WTC11 (cell line): ENCODE data around the gene MAPT. TPM values are rescaled to one million over a fixed set of nuclear protein-coding genes. Genes with fewer than 3 reads are reported as not detected.

Experiments
- ATAC-seq: fragments of 200-7000 bp; cut with Tn5 transposase; 2 replicates; pipeline ENCODE4 v1.10.0; 2021; ENCODE audit warnings: mild to moderate bottlenecking, moderate library complexity
- CTCF ChIA-PET: fragments of 300-600 bp; sonication (Branson Sonifier 250); formaldehyde crosslinking; loops from one replicate; lab custom pipeline; 2021; ENCODE audit warnings: antibody characterized with exemption; lab: Charles Lee
- POLR2A ChIA-PET: fragments of 350-600 bp; sonication (Branson Sonifier 250); formaldehyde crosslinking; loops from one replicate; lab custom pipeline; 2021; ENCODE audit warnings: antibody characterized with exemption; lab: Charles Lee
- DNase-seq: peaks from one replicate; pipeline ENCODE4 v3.0.0; 2021; ENCODE audit warnings: low spot score
- H3K27ac Mint-ChIP-seq: 2 replicates; pipeline ENCODE4 v1.8.0; 2021; ENCODE audit warnings: mixed read lengths
- H3K27me3 Mint-ChIP-seq: 2 replicates; pipeline ENCODE4 v1.8.0; 2021; ENCODE audit warnings: low read depth, mild to moderate bottlenecking, moderate library complexity, mixed read lengths
- H3K36me3 Mint-ChIP-seq: 2 replicates; pipeline ENCODE4 v1.8.0; 2021; ENCODE audit warnings: mixed read lengths
- H3K4me1 Mint-ChIP-seq: 2 replicates; pipeline ENCODE4 v1.8.0; 2022; ENCODE audit warnings: mixed read lengths
- H3K4me3 Mint-ChIP-seq: 2 replicates; pipeline ENCODE4 v1.8.0; 2021; ENCODE audit warnings: mild to moderate bottlenecking, moderate library complexity, mixed read lengths
- H3K9me3 Mint-ChIP-seq: 2 replicates; pipeline ENCODE4 v1.8.0; 2021; ENCODE audit warnings: mixed read lengths
- CBFB ChIP-seq: sonication (generic); formaldehyde crosslinking; IDR thresholded peaks from 2 replicates; pipeline ENCODE4 v1.8.1; 2022; ENCODE audit warnings: mild to moderate bottlenecking, low read depth, missing genetic modification reagents
- FOXP1 ChIP-seq: sonication (generic); formaldehyde crosslinking; IDR thresholded peaks from 2 replicates; pipeline ENCODE4 v1.8.0; 2022; ENCODE audit warnings: missing genetic modification reagents, mild to moderate bottlenecking, moderate library complexity, borderline replicate concordance
- GABPB1 ChIP-seq: sonication (generic); formaldehyde crosslinking; IDR thresholded peaks from 2 replicates; pipeline ENCODE4 v1.8.1; 2023; ENCODE audit warnings: mild to moderate bottlenecking, missing genetic modification reagents
- OVOL2 ChIP-seq: fragments of 250-450 bp; sonication (Bioruptor Pico); IDR thresholded peaks from 2 replicates; pipeline ENCODE4 v1.9.0; 2021; ENCODE audit warnings: mild to moderate bottlenecking, borderline replicate concordance
- TEAD1 ChIP-seq: sonication (generic); formaldehyde crosslinking; IDR thresholded peaks from 2 replicates; pipeline ENCODE4 v1.8.0; 2022; ENCODE audit warnings: mild to moderate bottlenecking, missing genetic modification reagents
- TEAD4 ChIP-seq: sonication (generic); formaldehyde crosslinking; IDR thresholded peaks from 2 replicates; pipeline ENCODE4 v1.8.0; 2022; ENCODE audit warnings: mild to moderate bottlenecking, missing genetic modification reagents
- TP53 ChIP-seq: sonication (generic); formaldehyde crosslinking; IDR thresholded peaks from 2 replicates; pipeline ENCODE4 v1.8.1; 2023; ENCODE audit warnings: mild to moderate bottlenecking, missing genetic modification reagents
- ZBTB21 ChIP-seq: sonication (generic); formaldehyde crosslinking; IDR thresholded peaks from 2 replicates; pipeline ENCODE4 v1.8.1; 2023; ENCODE audit warnings: mild to moderate bottlenecking, missing genetic modification reagents, borderline replicate concordance
- ZNF317 ChIP-seq: sonication (generic); formaldehyde crosslinking; IDR thresholded peaks from 2 replicates; pipeline ENCODE4 v1.8.1; 2023; ENCODE audit warnings: low read depth, mild to moderate bottlenecking, moderate library complexity, missing genetic modification reagents, borderline replicate concordance
- total RNA-seq: library from RNA; stranded (reverse); gene quantifications from 3 replicates; pipeline ENCODE4 v1.2.3, GENCODE V29; 2021
- TF ChIP-seq, protein P1 (sequence below): sonication (generic); formaldehyde crosslinking; IDR thresholded peaks from 2 replicates; pipeline ENCODE4 v1.8.1; 2023; ENCODE audit warnings: mild to moderate bottlenecking, missing genetic modification reagents
- TF ChIP-seq, protein P2 (sequence below): sonication (generic); formaldehyde crosslinking; IDR thresholded peaks from 2 replicates; pipeline ENCODE4 v1.8.1; 2023; ENCODE audit warnings: mild to moderate bottlenecking, missing genetic modification reagents, borderline replicate concordance
- TF ChIP-seq, protein P3 (sequence below): sonication (generic); formaldehyde crosslinking; IDR thresholded peaks from 2 replicates; pipeline ENCODE4 v1.8.1; 2022; ENCODE audit warnings: mild to moderate bottlenecking, missing genetic modification reagents, moderate library complexity, borderline replicate concordance
- TF ChIP-seq, protein P4 (sequence below): fragments of 250-450 bp; sonication (Bioruptor Pico); IDR thresholded peaks from 2 replicates; pipeline ENCODE4 v1.9.0; 2021; ENCODE audit warnings: mild to moderate bottlenecking

MAPT gene
- total RNA-seq, 1 experiment from 2014 or later, result 2.2 TPM

DNA sequence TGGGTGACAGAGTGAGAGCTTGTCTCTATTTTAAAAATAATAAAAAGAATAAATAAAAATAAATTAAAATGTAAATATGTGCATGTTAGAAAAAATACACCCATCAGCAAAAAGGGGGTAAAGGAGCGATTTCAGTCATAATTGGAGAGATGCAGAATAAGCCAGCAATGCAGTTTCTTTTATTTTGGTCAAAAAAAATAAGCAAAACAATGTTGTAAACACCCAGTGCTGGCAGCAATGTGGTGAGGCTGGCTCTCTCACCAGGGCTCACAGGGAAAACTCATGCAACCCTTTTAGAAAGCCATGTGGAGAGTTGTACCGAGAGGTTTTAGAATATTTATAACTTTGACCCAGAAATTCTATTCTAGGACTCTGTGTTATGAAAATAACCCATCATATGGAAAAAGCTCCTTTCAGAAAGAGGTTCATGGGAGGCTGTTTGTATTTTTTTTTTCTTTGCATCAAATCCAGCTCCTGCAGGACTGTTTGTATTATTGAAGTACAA, 113.2 kb downstream of the MAPT start:
- H3K27me3 Mint-ChIP-seq, result no peaks in the 10 kb centered on the region; the same call in 1 of the 2 replicates
- H3K4me1 Mint-ChIP-seq, result no peaks in the 10 kb centered on the region
- H3K36me3 Mint-ChIP-seq, result no peaks in the 10 kb centered on the region
- no peak for TF ChIP-seq FOXP1
- TF ChIP-seq, protein P1, sequence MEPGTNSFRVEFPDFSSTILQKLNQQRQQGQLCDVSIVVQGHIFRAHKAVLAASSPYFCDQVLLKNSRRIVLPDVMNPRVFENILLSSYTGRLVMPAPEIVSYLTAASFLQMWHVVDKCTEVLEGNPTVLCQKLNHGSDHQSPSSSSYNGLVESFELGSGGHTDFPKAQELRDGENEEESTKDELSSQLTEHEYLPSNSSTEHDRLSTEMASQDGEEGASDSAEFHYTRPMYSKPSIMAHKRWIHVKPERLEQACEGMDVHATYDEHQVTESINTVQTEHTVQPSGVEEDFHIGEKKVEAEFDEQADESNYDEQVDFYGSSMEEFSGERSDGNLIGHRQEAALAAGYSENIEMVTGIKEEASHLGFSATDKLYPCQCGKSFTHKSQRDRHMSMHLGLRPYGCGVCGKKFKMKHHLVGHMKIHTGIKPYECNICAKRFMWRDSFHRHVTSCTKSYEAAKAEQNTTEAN (CRISPR knock-in tag), result no peak
- TF ChIP-seq GABPB1 (CRISPR knock-in tag), result no peak
- TF ChIP-seq, all 79 proteins: peak for 0
- POLR2A ChIA-PET, result interaction anchor here (0.6 kb wide), 1 partner anchor 72 kb away, joined by 8 read pairs; no protein-coding TSS in a partner anchor
- H3K27ac Mint-ChIP-seq, result no peak overlapping the region
- DNase-seq (no peak), ATAC-seq (no peak)
- CTCF ChIA-PET, result interaction anchor here (0.5 to 1.4 kb wide), 3 partner anchors 58 to 206 kb away, joined by 3 read pairs; no protein-coding TSS in a partner anchor
- no peak overlapping the region for H3K4me3 Mint-ChIP-seq
- H3K9me3 Mint-ChIP-seq, result peaks cover 11% of the 10 kb centered on the region

DNA sequence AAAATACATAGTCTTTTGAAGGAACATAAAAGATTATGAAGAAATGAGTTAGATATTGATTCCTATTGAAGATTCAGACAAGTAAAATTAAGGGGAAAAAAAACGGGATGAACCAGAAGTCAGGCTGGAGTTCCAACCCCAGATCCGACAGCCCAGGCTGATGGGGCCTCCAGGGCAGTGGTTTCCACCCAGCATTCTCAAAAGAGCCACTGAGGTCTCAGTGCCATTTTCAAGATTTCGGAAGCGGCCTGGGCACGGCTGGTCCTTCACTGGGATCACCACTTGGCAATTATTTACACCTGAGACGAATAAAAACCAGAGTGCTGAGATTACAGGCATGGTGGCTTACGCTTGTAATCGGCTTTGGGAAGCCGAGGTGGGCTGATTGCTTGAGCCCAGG, 114.2 kb downstream of the MAPT start:
- no peak for ATAC-seq
- no peak for TF ChIP-seq TEAD1 (CRISPR knock-in tag)
- TF ChIP-seq, protein P2, sequence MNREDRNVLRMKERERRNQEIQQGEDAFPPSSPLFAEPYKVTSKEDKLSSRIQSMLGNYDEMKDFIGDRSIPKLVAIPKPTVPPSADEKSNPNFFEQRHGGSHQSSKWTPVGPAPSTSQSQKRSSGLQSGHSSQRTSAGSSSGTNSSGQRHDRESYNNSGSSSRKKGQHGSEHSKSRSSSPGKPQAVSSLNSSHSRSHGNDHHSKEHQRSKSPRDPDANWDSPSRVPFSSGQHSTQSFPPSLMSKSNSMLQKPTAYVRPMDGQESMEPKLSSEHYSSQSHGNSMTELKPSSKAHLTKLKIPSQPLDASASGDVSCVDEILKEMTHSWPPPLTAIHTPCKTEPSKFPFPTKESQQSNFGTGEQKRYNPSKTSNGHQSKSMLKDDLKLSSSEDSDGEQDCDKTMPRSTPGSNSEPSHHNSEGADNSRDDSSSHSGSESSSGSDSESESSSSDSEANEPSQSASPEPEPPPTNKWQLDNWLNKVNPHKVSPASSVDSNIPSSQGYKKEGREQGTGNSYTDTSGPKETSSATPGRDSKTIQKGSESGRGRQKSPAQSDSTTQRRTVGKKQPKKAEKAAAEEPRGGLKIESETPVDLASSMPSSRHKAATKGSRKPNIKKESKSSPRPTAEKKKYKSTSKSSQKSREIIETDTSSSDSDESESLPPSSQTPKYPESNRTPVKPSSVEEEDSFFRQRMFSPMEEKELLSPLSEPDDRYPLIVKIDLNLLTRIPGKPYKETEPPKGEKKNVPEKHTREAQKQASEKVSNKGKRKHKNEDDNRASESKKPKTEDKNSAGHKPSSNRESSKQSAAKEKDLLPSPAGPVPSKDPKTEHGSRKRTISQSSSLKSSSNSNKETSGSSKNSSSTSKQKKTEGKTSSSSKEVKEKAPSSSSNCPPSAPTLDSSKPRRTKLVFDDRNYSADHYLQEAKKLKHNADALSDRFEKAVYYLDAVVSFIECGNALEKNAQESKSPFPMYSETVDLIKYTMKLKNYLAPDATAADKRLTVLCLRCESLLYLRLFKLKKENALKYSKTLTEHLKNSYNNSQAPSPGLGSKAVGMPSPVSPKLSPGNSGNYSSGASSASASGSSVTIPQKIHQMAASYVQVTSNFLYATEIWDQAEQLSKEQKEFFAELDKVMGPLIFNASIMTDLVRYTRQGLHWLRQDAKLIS (CRISPR knock-in tag), result no peak
- TF ChIP-seq OVOL2 (CRISPR knock-in tag), result no peak
- no peak for TF ChIP-seq ZBTB21 (CRISPR knock-in tag)
- no peak for TF ChIP-seq TEAD4 (CRISPR knock-in tag)
- TF ChIP-seq, protein P3, sequence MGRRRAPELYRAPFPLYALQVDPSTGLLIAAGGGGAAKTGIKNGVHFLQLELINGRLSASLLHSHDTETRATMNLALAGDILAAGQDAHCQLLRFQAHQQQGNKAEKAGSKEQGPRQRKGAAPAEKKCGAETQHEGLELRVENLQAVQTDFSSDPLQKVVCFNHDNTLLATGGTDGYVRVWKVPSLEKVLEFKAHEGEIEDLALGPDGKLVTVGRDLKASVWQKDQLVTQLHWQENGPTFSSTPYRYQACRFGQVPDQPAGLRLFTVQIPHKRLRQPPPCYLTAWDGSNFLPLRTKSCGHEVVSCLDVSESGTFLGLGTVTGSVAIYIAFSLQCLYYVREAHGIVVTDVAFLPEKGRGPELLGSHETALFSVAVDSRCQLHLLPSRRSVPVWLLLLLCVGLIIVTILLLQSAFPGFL, result no peak
- no peak for TF ChIP-seq ZNF317 (CRISPR knock-in tag)
- no peak for TF ChIP-seq TP53
- TF ChIP-seq, protein P4, sequence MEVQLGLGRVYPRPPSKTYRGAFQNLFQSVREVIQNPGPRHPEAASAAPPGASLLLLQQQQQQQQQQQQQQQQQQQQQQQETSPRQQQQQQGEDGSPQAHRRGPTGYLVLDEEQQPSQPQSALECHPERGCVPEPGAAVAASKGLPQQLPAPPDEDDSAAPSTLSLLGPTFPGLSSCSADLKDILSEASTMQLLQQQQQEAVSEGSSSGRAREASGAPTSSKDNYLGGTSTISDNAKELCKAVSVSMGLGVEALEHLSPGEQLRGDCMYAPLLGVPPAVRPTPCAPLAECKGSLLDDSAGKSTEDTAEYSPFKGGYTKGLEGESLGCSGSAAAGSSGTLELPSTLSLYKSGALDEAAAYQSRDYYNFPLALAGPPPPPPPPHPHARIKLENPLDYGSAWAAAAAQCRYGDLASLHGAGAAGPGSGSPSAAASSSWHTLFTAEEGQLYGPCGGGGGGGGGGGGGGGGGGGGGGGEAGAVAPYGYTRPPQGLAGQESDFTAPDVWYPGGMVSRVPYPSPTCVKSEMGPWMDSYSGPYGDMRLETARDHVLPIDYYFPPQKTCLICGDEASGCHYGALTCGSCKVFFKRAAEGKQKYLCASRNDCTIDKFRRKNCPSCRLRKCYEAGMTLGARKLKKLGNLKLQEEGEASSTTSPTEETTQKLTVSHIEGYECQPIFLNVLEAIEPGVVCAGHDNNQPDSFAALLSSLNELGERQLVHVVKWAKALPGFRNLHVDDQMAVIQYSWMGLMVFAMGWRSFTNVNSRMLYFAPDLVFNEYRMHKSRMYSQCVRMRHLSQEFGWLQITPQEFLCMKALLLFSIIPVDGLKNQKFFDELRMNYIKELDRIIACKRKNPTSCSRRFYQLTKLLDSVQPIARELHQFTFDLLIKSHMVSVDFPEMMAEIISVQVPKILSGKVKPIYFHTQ (CRISPR knock-in tag), result no peak
- no peak for TF ChIP-seq CBFB (CRISPR knock-in tag)
- TF ChIP-seq, all 79 proteins: peak for 0
- CTCF ChIA-PET, result interaction anchor here (1.4 kb wide), 1 partner anchor 59 kb away, joined by 3 read pairs; no protein-coding TSS in a partner anchor

More for the DNA sequence above, 114.2 kb downstream of the MAPT start:
- no peaks in the 10 kb centered on the region for H3K36me3 Mint-ChIP-seq
- no peaks in the 10 kb centered on the region for H3K4me1 Mint-ChIP-seq
- no peak for DNase-seq
- peaks cover 11% of the 10 kb centered on the region for H3K9me3 Mint-ChIP-seq
- no peak overlapping the region for H3K27ac Mint-ChIP-seq
- H3K4me3 Mint-ChIP-seq, result no peak overlapping the region
- POLR2A ChIA-PET, result no interaction called here
- H3K27me3 Mint-ChIP-seq, result no peaks in the 10 kb centered on the region; the same call in 1 of the 2 replicates
